HepG2 (cell line): ENCODE measurements around the gene NEMF. TPM values are rescaled to one million over a fixed set of nuclear protein-coding genes. Genes with fewer than 3 reads are reported as not detected.

Experiments
- AHR ChIP-seq: IDR thresholded peaks from 2 replicates; pipeline ENCODE4 v1.6.1; 2018; ENCODE audit warnings: missing genetic modification reagents, missing compliant biosample characterization
- MTA1 ChIP-seq: sonication (generic); formaldehyde crosslinking; IDR thresholded peaks from 2 replicates; pipeline ENCODE4 v1.4.0; 2020; ENCODE audit warnings: missing genetic modification reagents, mild to moderate bottlenecking, borderline replicate concordance
- PAXIP1 ChIP-seq: sonication (generic); formaldehyde crosslinking; conservative IDR thresholded peaks from 2 replicates; pipeline ENCODE4 v1.4.0; 2020; ENCODE audit warnings: mild to moderate bottlenecking, missing genetic modification reagents, moderate library complexity
- TGIF2 ChIP-seq: IDR thresholded peaks from 2 replicates; pipeline ENCODE4 v1.6.1; 2016; ENCODE audit warnings: control low read depth, missing compliant biosample characterization
- ZNF280B ChIP-seq: sonication (generic); formaldehyde crosslinking; IDR thresholded peaks from 2 replicates; pipeline ENCODE4 v1.5.0; 2020; ENCODE audit warnings: missing genetic modification reagents, mild to moderate bottlenecking, borderline replicate concordance
- ZNF318 ChIP-seq: sonication (generic); formaldehyde crosslinking; IDR thresholded peaks from 2 replicates; pipeline ENCODE4 v1.4.0; 2020; ENCODE audit warnings: mild to moderate bottlenecking, missing genetic modification reagents
- ZNF691 ChIP-seq: sonication (generic); formaldehyde crosslinking; IDR thresholded peaks from 2 replicates; pipeline ENCODE4 v1.4.0; 2020; ENCODE audit warnings: missing genetic modification reagents, low read depth, mild to moderate bottlenecking, borderline replicate concordance
- ZNF737 ChIP-seq: sonication (generic); formaldehyde crosslinking; IDR thresholded peaks from 2 replicates; pipeline ENCODE4 v1.5.0; 2020; ENCODE audit warnings: missing genetic modification reagents, mild to moderate bottlenecking, borderline replicate concordance
- polyA plus RNA-seq, 8 experiments: library from polyadenylated mRNA; depleted of rRNA in 3 of 8; stranded (reverse) in 7 of 8; unstranded in 1 of 8; fragments of >200 nt; fragmentation: Illumina TruSeq in 4 of 8; extraction: Trizol in 4 of 8; gene quantifications; 2 replicates each; pipeline versions ENCODE4 v1.2.1 to v1.2.3, GENCODE V29; 2011 to 2016; ENCODE audit warnings: low read depth in 4 of 8, missing spikeins in 1 of 8, mixed read lengths in 1 of 8; ENCODE audit not compliant: insufficient read depth in 1 of 8
- total RNA-seq, 5 experiments: library from RNA; depleted of rRNA; stranded (reverse); fragments of >200 nt; fragmentation: Illumina TruSeq; extraction: Trizol; gene quantifications; 2 replicates each; pipeline ENCODE4 v1.2.3, GENCODE V29; 2016; ENCODE audit warnings: low read depth in 1 of 5
- TF ChIP-seq, protein P1 (sequence below): sonication (generic); formaldehyde crosslinking; IDR thresholded peaks from 2 replicates; pipeline ENCODE4 v1.5.0; 2020; ENCODE audit warnings: missing genetic modification reagents, mild to moderate bottlenecking, borderline replicate concordance
- TF ChIP-seq, protein P2 (sequence below): IDR thresholded peaks from 2 replicates; pipeline ENCODE4 v1.6.1; 2016; ENCODE audit warnings: mild to moderate bottlenecking

The NEMF gene
- total and polyA plus RNA-seq, 2 of the 13 experiments (the other 11 are each of a cell fraction or from before 2014, with no cell fraction given) = 21.3 to 57.9 TPM

GRCh38 chr14:49853572-49854375 lies 1.2 kb upstream of the NEMF start (continued):
- no peak for TF ChIP-seq ZNF691 (CRISPR knock-in tag)
- TF ChIP-seq, protein P1, sequence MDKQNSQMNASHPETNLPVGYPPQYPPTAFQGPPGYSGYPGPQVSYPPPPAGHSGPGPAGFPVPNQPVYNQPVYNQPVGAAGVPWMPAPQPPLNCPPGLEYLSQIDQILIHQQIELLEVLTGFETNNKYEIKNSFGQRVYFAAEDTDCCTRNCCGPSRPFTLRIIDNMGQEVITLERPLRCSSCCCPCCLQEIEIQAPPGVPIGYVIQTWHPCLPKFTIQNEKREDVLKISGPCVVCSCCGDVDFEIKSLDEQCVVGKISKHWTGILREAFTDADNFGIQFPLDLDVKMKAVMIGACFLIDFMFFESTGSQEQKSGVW = no peak
- TF ChIP-seq ZNF280B = peak; percentile 71; the same call in 1 of the 2 replicates
- TF ChIP-seq PAXIP1 = 0 out of 2 replicates have a peak, but pooled peaks have one; percentile 32
- 0 out of 2 replicates have a peak, but pooled peaks have one; percentile 57 for TF ChIP-seq TGIF2
- TF ChIP-seq ZNF737 (CRISPR knock-in tag) = no peak
- TF ChIP-seq MTA1 (CRISPR knock-in tag) = no peak
- TF ChIP-seq AHR = 0 out of 2 replicates have a peak, but pooled peaks have one; percentile 45
- TF ChIP-seq, protein P2, sequence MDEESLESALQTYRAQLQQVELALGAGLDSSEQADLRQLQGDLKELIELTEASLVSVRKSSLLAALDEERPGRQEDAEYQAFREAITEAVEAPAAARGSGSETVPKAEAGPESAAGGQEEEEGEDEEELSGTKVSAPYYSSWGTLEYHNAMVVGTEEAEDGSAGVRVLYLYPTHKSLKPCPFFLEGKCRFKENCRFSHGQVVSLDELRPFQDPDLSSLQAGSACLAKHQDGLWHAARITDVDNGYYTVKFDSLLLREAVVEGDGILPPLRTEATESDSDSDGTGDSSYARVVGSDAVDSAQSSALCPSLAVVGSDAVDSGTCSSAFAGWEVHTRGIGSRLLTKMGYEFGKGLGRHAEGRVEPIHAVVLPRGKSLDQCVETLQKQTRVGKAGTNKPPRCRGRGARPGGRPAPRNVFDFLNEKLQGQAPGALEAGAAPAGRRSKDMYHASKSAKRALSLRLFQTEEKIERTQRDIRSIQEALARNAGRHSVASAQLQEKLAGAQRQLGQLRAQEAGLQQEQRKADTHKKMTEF (CRISPR knock-in tag) = no peak
- no peak for TF ChIP-seq ZNF318
